Effector memory CD8-positive, alpha-beta T cell (primary cell): ENCODE data around the gene NT5DC3.
"Not testable (repeated sequence)": the region's sequence is repeated elsewhere in the genome, so short reads cannot be mapped to it uniquely, and the experiment has no call there.

Experiments used
- ATAC-seq: fragments of 150-1000 bp; cut with Tn5 transposase; replicated peaks from 2 replicates; pipeline ENCODE4 v1.10.0; 2021; ENCODE audit warnings: mild to moderate bottlenecking, moderate library complexity
- DNase-seq, 3 experiments: peaks; one replicate each; pipeline ENCODE4 v3.0.0; 2021
- H3K27ac Mint-ChIP-seq, 2 donors: one replicate each; pipeline ENCODE4 v1.8.0; 2022; ENCODE audit warnings: mild to moderate bottlenecking in 2 of 2, mixed read lengths in 2 of 2, moderate library complexity in 2 of 2
- H3K27me3 Mint-ChIP-seq, 2 donors: one replicate each; pipeline ENCODE4 v1.8.0; 2022; ENCODE audit warnings: mixed read lengths in 2 of 2
- H3K36me3 Mint-ChIP-seq: one replicate; pipeline ENCODE4 v1.8.0; 2022; ENCODE audit warnings: mild to moderate bottlenecking, moderate library complexity, mixed read lengths; ENCODE audit not compliant: insufficient read depth
- H3K4me1 Mint-ChIP-seq, 2 donors: one replicate each; pipeline ENCODE4 v1.8.0; 2022; ENCODE audit warnings: low read depth in 2 of 2, mixed read lengths in 2 of 2
- H3K4me3 Mint-ChIP-seq, 2 donors: one replicate each; pipeline ENCODE4 v1.8.0; 2022; ENCODE audit warnings: mild to moderate bottlenecking in 2 of 2, mixed read lengths in 2 of 2, moderate library complexity in 2 of 2
- H3K9me3 Mint-ChIP-seq, 2 donors: one replicate each; pipeline ENCODE4 v1.8.0; 2022; ENCODE audit warnings: mixed read lengths in 2 of 2

The NT5DC3 gene

DNA sequence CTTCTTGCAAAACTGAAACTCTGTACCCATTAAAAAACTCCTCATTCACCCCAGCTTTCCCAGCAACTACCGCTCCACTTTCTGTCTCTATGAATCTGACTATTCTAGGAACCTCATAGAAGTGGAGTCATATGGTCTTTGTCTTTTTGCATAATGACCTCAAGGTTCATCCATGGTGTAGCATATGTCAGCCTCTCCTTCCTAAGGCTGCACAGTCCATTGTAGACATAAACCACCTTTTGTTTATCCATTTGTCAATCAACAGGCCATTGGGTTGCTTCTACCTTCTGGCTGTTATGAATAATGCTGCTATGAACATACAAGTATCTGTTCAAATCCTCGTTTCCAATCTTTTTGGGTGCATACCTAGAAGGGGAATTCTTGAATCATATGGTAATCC lies 21.1 kb downstream of the NT5DC3 start:
- H3K9me3 Mint-ChIP-seq, result no peaks in the 10 kb centered on the region
- DNase-seq (no peak), ATAC-seq (no peak)
- no peak overlapping the region for H3K4me3 Mint-ChIP-seq
- no peaks in the 10 kb centered on the region for H3K4me1 Mint-ChIP-seq
- H3K27ac Mint-ChIP-seq, result no peak overlapping the region
- no peaks in the 10 kb centered on the region for H3K36me3 Mint-ChIP-seq
- H3K27me3 Mint-ChIP-seq, result no peaks in the 10 kb centered on the region

DNA sequence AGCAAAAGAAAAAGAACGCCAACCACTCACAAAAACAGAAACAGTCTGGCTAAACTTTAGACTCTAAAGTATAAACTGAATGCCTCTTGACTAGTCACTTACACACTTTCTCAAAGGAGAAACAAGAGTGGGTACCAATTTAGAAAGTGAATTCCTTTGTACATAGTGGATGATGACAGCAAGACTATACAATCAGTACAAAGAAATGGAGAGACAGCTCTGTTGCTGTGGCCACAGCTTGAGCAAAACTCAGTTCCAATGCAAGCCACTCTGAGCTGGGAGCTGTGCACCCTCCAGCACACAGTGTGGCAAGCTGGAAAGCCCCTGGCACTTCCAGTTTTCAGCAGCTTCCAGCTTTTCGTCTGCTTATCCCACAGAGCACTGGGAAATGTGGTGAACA lies 21.7 kb downstream of the NT5DC3 start:
- Mint-ChIP-seq H3K4me3 (no peak overlapping the region), H3K36me3 (no peaks in the 10 kb centered on the region)

DNA sequence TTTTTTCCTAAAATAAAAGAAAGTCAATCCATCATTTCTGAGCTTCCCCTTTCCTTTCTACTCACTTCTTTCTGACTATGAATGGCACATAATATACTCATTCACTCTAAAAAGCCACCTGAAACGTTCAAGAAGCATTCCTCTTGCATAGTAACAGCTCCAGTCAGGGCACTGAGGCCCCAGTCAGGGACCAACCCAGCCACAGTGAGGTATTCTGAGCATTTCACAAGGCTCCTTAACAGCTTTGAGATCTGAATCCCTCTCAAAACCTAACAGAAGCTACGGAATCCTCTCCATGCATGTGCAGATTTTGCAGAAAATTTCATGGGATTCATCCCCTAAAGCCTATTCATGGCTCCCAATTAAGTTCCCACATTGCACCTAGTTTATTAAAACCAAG lies 23.2 kb downstream of the NT5DC3 start:
- Mint-ChIP-seq H3K27ac (no peak overlapping the region), H3K9me3 (no peaks in the 10 kb centered on the region), H3K4me3 (no peak overlapping the region), H3K27me3 (no peaks in the 10 kb centered on the region), H3K4me1 (no peaks in the 10 kb centered on the region), H3K36me3 (peaks cover 3% of the 10 kb centered on the region)
- ATAC-seq (no peak), DNase-seq (no peak)

More for the DNA sequence above, 21.7 kb downstream of the NT5DC3 start:
- Mint-ChIP-seq H3K9me3 (no peaks in the 10 kb centered on the region), H3K27ac (no peak overlapping the region), H3K4me1 (no peaks in the 10 kb centered on the region), H3K27me3 (no peaks in the 10 kb centered on the region)
- DNase-seq (no peak), ATAC-seq (no peak)

DNA sequence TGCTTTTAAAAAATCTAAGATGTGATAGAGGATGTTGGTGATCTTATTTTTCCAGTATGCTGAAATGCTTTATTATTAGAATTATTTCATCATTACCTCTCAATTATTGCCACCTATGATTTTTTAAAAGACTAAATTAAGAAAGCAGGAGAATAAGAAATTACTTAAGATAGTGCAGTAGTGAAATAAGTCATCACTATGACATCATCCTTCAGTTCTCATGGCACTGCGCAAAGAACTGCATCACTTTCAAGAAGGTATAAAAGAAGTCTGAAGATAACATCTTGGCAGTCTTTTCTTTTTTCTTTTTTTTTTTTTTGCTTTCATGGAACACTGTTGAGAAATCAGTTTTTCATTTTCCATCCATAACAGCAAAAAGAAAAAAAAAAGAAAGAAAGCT lies 24.4 kb downstream of the NT5DC3 start:
- Mint-ChIP-seq H3K27ac (no peak overlapping the region), H3K36me3 (peaks cover 5% of the 10 kb centered on the region), H3K4me1 (no peaks in the 10 kb centered on the region), H3K9me3 (no peaks in the 10 kb centered on the region), H3K27me3 (no peaks in the 10 kb centered on the region), H3K4me3 (no peak overlapping the region)
- no peak for ATAC-seq
- DNase-seq, result no peak

DNA sequence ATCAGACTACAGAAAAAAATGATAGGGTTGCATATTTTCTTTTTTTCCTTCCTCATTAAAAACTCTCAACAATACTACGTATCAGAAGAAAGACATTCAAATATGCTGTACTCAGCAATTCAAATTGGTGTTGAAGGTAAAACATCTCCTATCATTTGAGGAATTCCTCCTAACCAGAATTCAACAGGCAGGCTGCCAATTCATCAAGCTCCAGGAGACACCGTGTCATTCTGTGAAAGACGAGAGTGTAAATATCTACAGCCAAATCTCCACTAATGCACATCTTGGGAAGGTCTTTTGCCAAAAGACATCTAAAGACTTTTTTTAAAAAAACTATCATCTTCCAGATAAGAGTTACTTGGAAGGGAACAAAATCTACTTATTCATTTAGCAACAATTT lies 26.6 kb downstream of the NT5DC3 start:
- peaks cover 7% of the 10 kb centered on the region for H3K36me3 Mint-ChIP-seq
- no peak overlapping the region for H3K4me3 Mint-ChIP-seq
- no peaks in the 10 kb centered on the region for H3K9me3 Mint-ChIP-seq
- ATAC-seq, result no peak
- no peaks in the 10 kb centered on the region for H3K4me1 Mint-ChIP-seq
- DNase-seq, result no peak
- no peaks in the 10 kb centered on the region for H3K27me3 Mint-ChIP-seq
- no peak overlapping the region for H3K27ac Mint-ChIP-seq

DNA sequence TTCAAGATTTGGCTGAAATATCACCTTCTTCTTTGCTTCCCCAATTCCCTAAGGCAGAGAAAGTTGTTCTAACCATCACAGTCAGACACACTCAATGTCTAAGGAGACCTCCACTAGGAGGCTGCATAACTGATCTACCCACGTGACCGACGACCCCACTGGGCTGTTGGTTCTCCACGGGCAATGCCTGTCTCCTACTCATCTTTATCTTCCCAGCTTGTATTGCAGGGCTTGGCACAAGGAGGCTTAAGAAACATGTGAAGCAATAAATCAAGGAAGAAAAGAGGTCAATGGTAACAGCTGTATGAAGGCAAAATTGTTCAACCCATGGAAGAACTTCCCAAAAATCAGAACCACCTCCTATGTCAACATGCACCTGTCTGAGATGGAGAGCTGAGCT lies 27.1 kb downstream of the NT5DC3 start:
- no peaks in the 10 kb centered on the region for H3K9me3 Mint-ChIP-seq
- ATAC-seq, result no peak
- DNase-seq, result no peak

DNA sequence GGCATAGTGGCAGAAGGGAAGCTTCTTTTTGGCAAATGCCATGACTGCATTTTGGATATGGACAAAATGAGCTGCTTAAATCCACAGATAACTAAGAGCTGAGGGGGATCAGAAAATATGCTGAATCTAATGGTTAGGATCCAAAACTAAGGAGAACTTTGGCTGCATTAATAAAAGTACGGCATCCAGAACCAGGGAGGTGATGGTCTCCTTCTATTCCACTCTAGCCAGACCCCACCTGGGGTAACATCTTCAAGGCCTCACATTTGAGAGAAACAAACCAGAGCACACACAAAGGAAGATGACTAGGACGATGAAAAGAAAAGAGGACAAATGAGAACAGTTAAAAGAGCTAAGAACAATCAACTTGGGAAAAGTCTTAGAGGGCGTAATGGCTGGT lies 27.6 kb downstream of the NT5DC3 start:
- Mint-ChIP-seq H3K36me3 (peaks cover 7% of the 10 kb centered on the region), H3K27ac (no peak overlapping the region), H3K9me3 (no peaks in the 10 kb centered on the region), H3K27me3 (no peaks in the 10 kb centered on the region), H3K4me3 (no peak overlapping the region), H3K4me1 (no peaks in the 10 kb centered on the region)
- DNase-seq, result no peak
- ATAC-seq, result no peak

More for the DNA sequence above, 27.1 kb downstream of the NT5DC3 start:
- Mint-ChIP-seq H3K4me3 (no peak overlapping the region), H3K27me3 (no peaks in the 10 kb centered on the region), H3K36me3 (peaks cover 7% of the 10 kb centered on the region), H3K4me1 (no peaks in the 10 kb centered on the region), H3K27ac (no peak overlapping the region)

DNA sequence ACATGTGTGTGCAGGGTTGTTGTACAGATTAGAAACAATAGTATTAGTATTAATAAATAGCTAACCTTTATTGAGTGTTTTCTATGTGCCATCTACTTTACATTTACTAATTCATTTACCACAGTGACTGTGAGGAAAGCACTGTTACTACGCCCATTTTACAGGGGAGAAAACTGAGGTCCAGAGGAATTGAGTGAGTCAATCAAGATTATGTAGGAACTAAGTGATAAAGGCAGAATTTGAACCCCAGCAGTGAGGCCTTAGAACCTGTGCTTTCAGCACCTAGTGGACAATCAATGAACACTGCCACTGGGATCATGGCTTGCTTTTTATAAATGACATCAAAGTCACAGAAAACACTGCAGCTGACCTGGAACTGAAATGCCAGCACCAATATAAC lies 28.2 kb downstream of the NT5DC3 start:
- DNase-seq (no peak), ATAC-seq (no peak)
- no peaks in the 10 kb centered on the region for H3K4me1 Mint-ChIP-seq
- H3K27me3 Mint-ChIP-seq, result no peaks in the 10 kb centered on the region
- no peak overlapping the region for H3K27ac Mint-ChIP-seq
- no peak overlapping the region for H3K4me3 Mint-ChIP-seq
- peaks cover 7% of the 10 kb centered on the region for H3K36me3 Mint-ChIP-seq
- no peaks in the 10 kb centered on the region for H3K9me3 Mint-ChIP-seq

DNA sequence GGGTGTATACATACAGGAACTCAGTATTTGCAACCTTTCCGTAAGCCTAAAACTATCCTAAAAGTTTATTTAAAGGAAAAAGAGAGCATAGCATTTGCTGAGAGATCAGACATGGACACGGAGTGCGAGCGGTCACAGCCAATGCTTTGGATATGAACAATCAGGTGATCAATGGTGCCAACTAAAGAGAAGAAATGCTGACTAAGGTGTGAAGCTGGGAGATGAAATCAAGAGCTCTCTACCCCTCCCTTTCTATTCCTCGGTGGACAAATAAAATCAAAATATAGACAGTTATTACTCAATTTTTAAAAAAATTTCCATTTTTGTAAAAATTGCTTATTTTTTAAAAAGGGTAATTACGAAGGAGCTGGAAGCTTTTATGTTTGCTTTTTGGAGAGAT lies 29.2 kb downstream of the NT5DC3 start:
- no peak for ATAC-seq
- Mint-ChIP-seq H3K4me1 (no peaks in the 10 kb centered on the region), H3K27ac (no peak overlapping the region), H3K4me3 (no peak overlapping the region), H3K9me3 (no peaks in the 10 kb centered on the region), H3K27me3 (no peaks in the 10 kb centered on the region), H3K36me3 (peaks cover 7% of the 10 kb centered on the region)
- no peak for DNase-seq

DNA sequence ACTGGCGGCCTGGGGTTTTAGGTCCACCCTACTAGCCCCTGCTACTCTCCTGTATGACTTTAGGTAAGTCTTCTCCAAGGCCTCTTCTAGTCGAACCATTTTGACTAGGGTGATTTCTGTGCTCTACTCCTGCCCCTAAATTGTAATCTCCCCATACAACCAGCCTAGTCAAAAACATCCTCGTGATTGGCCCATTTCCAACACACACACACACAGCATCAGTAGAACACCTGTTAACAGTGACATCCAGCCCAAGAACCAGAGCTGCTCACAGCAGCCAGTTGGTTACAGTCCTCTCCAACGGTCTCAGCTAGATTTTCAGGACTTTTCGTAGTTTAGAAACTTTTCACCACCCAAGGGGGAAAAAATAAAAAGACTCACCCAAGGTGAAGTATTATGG lies 30.9 kb downstream of the NT5DC3 start:
- no peak overlapping the region for H3K4me3 Mint-ChIP-seq
- peaks cover 11% of the 10 kb centered on the region for H3K36me3 Mint-ChIP-seq
- DNase-seq, result no peak
- no peaks in the 10 kb centered on the region for H3K27me3 Mint-ChIP-seq
- no peaks in the 10 kb centered on the region for H3K4me1 Mint-ChIP-seq
- no peak overlapping the region for H3K27ac Mint-ChIP-seq
- no peak for ATAC-seq
- no peaks in the 10 kb centered on the region for H3K9me3 Mint-ChIP-seq

DNA sequence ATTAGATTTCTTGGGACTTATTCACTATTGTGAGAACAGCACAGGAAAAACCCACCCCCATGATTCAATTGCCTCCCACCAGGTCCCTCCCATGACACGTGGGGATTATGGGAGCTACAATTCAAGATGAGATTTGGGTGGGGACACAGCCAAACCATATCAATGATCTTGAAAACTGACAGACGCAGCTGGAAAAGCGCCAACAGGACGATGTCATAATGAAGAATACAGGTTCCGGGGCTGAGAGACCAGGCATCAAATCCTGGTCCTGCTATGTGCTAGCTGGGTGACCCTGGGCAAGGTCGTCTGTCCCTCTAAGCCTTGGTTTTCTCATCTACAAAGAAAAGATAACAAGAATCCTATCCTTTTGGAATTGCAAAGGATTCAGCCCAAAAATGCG lies 31.4 kb downstream of the NT5DC3 start:
- H3K27me3 Mint-ChIP-seq, H3K27ac Mint-ChIP-seq, ATAC-seq, H3K9me3 Mint-ChIP-seq, DNase-seq, H3K4me1 Mint-ChIP-seq, H3K4me3 Mint-ChIP-seq: not testable (repeated sequence)
- peaks cover 11% of the 10 kb centered on the region for H3K36me3 Mint-ChIP-seq

DNA sequence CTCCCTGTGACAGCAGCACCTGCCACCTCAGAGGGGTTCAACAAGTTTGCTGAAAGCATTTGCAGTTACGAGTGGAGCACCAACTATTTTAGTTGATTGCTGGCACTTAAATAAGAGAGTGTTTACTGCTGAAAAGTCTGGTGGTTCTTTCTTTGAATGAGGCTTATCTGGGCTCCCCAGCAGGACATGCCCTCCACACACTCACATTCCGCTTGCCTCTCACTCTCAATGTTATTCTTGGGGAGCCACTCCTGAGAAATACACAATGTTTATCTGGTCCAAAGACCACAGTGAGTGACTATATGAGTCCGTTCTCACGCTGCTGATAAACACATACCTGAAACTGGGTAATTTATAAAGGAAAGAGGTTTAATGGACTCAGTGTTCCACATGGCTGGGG lies 31.9 kb downstream of the NT5DC3 start:
- no peak for DNase-seq

DNA sequence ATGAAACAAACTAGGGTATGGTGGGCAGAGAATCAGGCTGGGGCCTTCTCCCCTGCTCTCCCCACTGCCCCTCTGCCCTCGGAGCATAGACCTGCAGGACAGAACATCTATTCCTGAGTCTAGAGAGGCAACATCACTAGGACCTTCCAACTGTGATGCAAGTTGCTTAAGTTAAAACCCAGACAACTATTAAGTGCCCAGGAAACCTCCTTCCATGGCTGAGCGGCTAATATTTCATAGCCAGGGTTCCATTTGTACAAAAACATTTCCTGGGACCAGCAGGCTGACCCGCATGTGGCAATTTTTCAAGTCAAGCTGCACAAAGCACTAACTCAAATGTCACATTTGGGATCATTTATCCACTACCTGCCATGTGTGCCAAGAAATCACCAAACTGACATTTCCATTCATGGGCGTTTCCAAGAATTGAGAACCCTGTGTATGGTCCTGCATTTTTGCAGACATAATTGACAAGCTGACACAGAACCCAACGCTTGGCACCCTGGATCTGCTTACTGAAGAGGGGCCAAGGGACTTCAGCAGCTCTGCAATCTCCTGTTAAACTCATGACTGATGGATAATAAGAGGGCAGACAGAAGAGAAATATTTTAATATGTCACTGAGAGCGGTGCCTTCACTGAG lies 32.7 kb downstream of the NT5DC3 start:
- DNase-seq, result no peak
- Mint-ChIP-seq H3K9me3 (no peaks in the 10 kb centered on the region), H3K4me1 (no peaks in the 10 kb centered on the region), H3K4me3 (no peak overlapping the region), H3K27me3 (no peaks in the 10 kb centered on the region), H3K36me3 (peaks cover 13% of the 10 kb centered on the region), H3K27ac (no peak overlapping the region)
- no peak for ATAC-seq

More for the DNA sequence above, 31.9 kb downstream of the NT5DC3 start:
- Mint-ChIP-seq H3K27me3 (no peaks in the 10 kb centered on the region), H3K36me3 (peaks cover 11% of the 10 kb centered on the region), H3K4me3 (no peak overlapping the region), H3K27ac (no peak overlapping the region), H3K4me1 (no peaks in the 10 kb centered on the region), H3K9me3 (no peaks in the 10 kb centered on the region)
- ATAC-seq, result no peak

DNA sequence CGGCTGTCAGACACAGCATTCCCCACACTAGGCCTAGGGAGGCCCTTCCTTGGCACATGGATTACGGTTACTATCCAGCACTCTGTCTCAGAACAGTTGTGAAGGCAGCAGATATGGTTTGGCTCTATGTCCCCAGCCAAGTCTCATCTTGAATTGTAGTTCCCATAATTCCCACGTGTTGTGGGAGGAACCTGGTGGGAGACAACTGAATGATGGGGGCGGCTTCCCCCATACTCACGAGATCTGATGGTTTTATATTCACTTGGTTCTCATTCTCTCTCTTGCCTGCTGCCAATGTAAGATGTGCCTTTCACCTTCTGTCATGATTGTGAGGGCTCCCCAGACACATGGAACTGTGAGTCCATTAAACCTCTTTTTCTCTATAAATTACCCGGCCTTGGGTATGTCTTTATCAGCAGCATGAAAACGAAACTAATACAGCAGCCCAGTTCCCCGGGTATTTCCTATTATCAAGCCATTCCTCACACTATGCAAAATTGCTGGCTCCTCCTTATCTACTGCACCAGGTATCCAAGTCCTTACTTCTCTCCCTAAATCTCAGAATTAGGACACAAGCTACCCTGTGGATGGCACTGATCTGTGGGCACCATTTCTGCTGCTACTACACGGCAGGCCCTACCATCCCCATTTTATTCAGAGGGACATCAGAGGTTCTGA lies 33.3 kb downstream of the NT5DC3 start:
- Mint-ChIP-seq H3K27me3 (no peaks in the 10 kb centered on the region), H3K9me3 (no peaks in the 10 kb centered on the region), H3K27ac (no peak overlapping the region), H3K4me3 (no peak overlapping the region), H3K36me3 (peaks cover 11% of the 10 kb centered on the region), H3K4me1 (no peaks in the 10 kb centered on the region)
- DNase-seq (no peak), ATAC-seq (no peak)
